OCI-LY1 (cell line): ENCODE data around the gene INTS6.

ENCODE experiments used
- EZH2 ChIP-seq: fragments of 200-600 bp; sonication (generic), shearing (Covaris generic); IDR thresholded peaks from 2 replicates; pipeline ENCODE4 v1.8.0; 2017; ENCODE audit warnings: borderline replicate concordance, mixed run types, mild to moderate bottlenecking, antibody characterized with exemption, low read length, moderate library complexity, mixed read lengths
- TF ChIP-seq, protein P1 (sequence below): fragments of 200-600 bp; sonication (generic), shearing (Covaris generic); IDR thresholded peaks from 2 replicates; pipeline ENCODE4 v1.5.1; 2017; ENCODE audit warnings: mild to moderate bottlenecking, antibody characterized with exemption, low read length, moderate library complexity, mixed read lengths

GRCh38 chr13:51495316-51495715, 42.5 kb upstream of the INTS6 start:
- TF ChIP-seq, protein P1, sequence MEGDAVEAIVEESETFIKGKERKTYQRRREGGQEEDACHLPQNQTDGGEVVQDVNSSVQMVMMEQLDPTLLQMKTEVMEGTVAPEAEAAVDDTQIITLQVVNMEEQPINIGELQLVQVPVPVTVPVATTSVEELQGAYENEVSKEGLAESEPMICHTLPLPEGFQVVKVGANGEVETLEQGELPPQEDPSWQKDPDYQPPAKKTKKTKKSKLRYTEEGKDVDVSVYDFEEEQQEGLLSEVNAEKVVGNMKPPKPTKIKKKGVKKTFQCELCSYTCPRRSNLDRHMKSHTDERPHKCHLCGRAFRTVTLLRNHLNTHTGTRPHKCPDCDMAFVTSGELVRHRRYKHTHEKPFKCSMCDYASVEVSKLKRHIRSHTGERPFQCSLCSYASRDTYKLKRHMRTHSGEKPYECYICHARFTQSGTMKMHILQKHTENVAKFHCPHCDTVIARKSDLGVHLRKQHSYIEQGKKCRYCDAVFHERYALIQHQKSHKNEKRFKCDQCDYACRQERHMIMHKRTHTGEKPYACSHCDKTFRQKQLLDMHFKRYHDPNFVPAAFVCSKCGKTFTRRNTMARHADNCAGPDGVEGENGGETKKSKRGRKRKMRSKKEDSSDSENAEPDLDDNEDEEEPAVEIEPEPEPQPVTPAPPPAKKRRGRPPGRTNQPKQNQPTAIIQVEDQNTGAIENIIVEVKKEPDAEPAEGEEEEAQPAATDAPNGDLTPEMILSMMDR = no peak
- TF ChIP-seq EZH2 = no peak
